ENCODE data around the gene SET. TPM values are rescaled to one million over a fixed set of nuclear protein-coding genes. Genes with fewer than 3 reads are reported as not detected.
A peak's percentile ranks its signal among the peaks of the same experiment; 100 is the strongest.

The SET gene
- total RNA-seq, 1 donor from 2014 or later: 382 TPM

GRCh38 chr9:128728298-128728697, 39.3 kb downstream of the SET start:
- DNase-seq (ENCODE audit: low read depth): no peak

- no peak for DNase-seq (ENCODE audit: low read depth)
Observed at GRCh38 chr9:128729302-128729701, 40.3 kb downstream of the SET start.

- DNase-seq (ENCODE audit: low read depth): no peak
Observed at GRCh38 chr9:128729766-128730517, 40.9 kb downstream of the SET start.

GRCh38 chr9:128731093-128731492, 42.1 kb downstream of the SET start:
- DNase-seq (ENCODE audit: low read depth): no peak

- no peak for DNase-seq (ENCODE audit: low read depth)
Observed at GRCh38 chr9:128731691-128732090, 42.7 kb downstream of the SET start.

GRCh38 chr9:128732576-128732975, 43.6 kb downstream of the SET start:
- DNase-seq (ENCODE audit: low read depth): no peak

GRCh38 chr9:128733256-128733655, 44.2 kb downstream of the SET start:
- peak; percentile 83 for DNase-seq (ENCODE audit: low read depth)

- peak; percentile 90 for DNase-seq (ENCODE audit: low read depth)
Observed at GRCh38 chr9:128735373-128735772, 46.4 kb downstream of the SET start.

GRCh38 chr9:128742401-128742800, 53.4 kb downstream of the SET start:
- DNase-seq (ENCODE audit: low read depth): no peak

GRCh38 chr9:128743421-128743820, 54.4 kb downstream of the SET start:
- no peak for DNase-seq (ENCODE audit: low read depth)

Other genes with a start within 250 kb of the SET start
- 16.0 and 18.6 TPM in 2 replicates for gene ODF2, start 233.2 kb upstream of the SET start, total RNA-seq
- 28.3 and 28.4 TPM in 2 replicates for gene GLE1, start 184.5 kb upstream of the SET start, total RNA-seq
- gene SPTAN1, start 136.6 kb upstream of the SET start, total RNA-seq: 519 and 564 TPM in 2 replicates
- gene DYNC2I2, start 32.4 kb upstream of the SET start, total RNA-seq: 98.8 and 116 TPM in 2 replicates
- 2.0 TPM in 2 replicates for gene PKN3, start 13.3 kb downstream of the SET start, total RNA-seq
- gene ZDHHC12, start 34.9 kb downstream of the SET start, total RNA-seq: 18.9 and 28.7 TPM in 2 replicates
- gene ZER1, start 82.7 kb downstream of the SET start, total RNA-seq: 47.0 and 54.2 TPM in 2 replicates
- gene TBC1D13, start 98.0 kb downstream of the SET start, total RNA-seq: 30.2 and 42.4 TPM in 2 replicates
- 83.0 and 95.6 TPM in 2 replicates for gene ENDOG, start 129.3 kb downstream of the SET start, total RNA-seq
- 14.0 and 19.3 TPM in 2 replicates for gene SPOUT1, start 140.6 kb downstream of the SET start, total RNA-seq
- 9.9 and 13.5 TPM in 2 replicates for gene KYAT1, start 192.7 kb downstream of the SET start, total RNA-seq
- gene LRRC8A, start 192.9 kb downstream of the SET start, total RNA-seq: 35.3 and 51.9 TPM in 2 replicates
- 10.0 and 12.3 TPM in 2 replicates for gene PHYHD1, start 231.8 kb downstream of the SET start, total RNA-seq